Breast epithelium (tissue), 3 donors: ENCODE data around the gene FMC1.

Experiments used
- CTCF ChIP-seq, 3 donors: fragments of 450-650 bp; IDR thresholded peaks; one replicate each; pipeline ENCODE4 v1.5.1; 2016 to 2017; ENCODE audit warnings: antibody characterized with exemption in 3 of 3, mild to moderate bottlenecking in 3 of 3, moderate library complexity in 3 of 3
- POLR2A ChIP-seq: fragments of 450-650 bp; IDR thresholded peaks from one replicate; pipeline ENCODE4 v1.6.1; 2016; ENCODE audit warnings: antibody characterized with exemption, mild to moderate bottlenecking, moderate library complexity

DNA sequence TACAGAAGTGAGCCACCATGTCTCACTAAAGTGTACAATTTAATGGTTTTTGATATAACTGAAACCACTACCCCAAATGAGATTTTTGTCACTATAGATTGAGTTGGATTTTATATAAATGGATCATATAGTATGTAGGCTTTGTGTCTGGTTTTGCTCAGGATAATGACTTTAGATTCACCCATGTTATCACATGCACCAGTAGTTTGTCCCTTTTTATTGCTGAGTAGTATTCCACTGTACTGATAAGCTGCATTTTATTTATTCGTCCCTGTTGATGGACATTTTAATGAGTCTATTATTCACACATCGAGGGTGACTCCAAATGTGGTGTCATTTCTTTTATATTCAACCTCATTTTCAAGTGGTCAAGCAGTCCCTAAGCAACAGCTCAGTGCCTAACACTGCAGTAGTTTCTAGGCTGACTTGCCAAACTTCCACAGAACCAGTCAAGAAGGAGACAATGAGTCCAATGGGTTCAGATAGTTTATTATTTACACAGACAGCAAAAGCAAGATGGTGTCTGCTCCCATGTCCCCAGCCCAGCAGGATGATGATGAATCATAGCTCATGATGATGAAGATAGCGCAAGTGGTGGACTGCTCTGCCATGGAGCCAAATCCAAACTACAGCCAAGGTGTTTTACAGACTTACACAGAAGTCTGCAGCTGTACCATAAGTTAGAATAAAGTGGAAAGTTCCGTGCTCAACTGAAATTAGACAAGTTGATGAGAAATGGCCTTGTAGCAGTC lies 6.6 kb upstream of the FMC1 start:
- TF ChIP-seq CTCF (IDR thresholded peaks at IDR 0.05) = no peak
- TF ChIP-seq POLR2A = no peak
